K562 (cell line): ENCODE measurements around the gene EFHC1. TPM values are rescaled to one million over a fixed set of nuclear protein-coding genes. Genes with fewer than 3 reads are reported as not detected.

ENCODE experiments used
- BHLHE40 ChIP-seq: IDR thresholded peaks from 2 replicates; pipeline ENCODE4 v1.6.1; 2011; ENCODE audit warnings: low read length, improper control_type of control experiment
- CSDE1 ChIP-seq, 2 experiments: fragments of 450-650 bp; IDR thresholded peaks; 2 replicates each; pipeline ENCODE4 v1.6.1; 2016; ENCODE audit warnings: mild to moderate bottlenecking in 1 of 2
- FOXA3 ChIP-seq, 2 experiments: fragments of 450-650 bp in 1 of 2; sonication (generic) in 1 of 2; formaldehyde crosslinking; IDR thresholded peaks in 1 of 2; conservative IDR thresholded peaks in 1 of 2; 2 replicates each; pipeline versions ENCODE4 v1.4.0 to v1.8.0; 2020 to 2022; ENCODE audit warnings: mild to moderate bottlenecking in 2 of 2, missing genetic modification reagents in 1 of 2
- HEY1 ChIP-seq: fragments of 250-450 bp; sonication (Bioruptor Pico); IDR thresholded peaks from 2 replicates; pipeline ENCODE4 v1.5.0; 2020; ENCODE audit warnings: mild to moderate bottlenecking, moderate library complexity, borderline replicate concordance
- MEF2A ChIP-seq: IDR thresholded peaks from 2 replicates; pipeline ENCODE4 v1.6.1; 2011; ENCODE audit warnings: low read depth, mild to moderate bottlenecking, low read length, moderate library complexity; ENCODE audit not compliant: control insufficient read depth
- PHF20 ChIP-seq: fragments of 450-650 bp; IDR thresholded peaks from 2 replicates; pipeline ENCODE4 v1.6.1; 2018; ENCODE audit not compliant: partially characterized antibody
- SMAD2 ChIP-seq: fragments of 150-350 bp; IDR thresholded peaks from 2 replicates; pipeline ENCODE4 v1.6.1; 2014; ENCODE audit warnings: low read depth, mild to moderate bottlenecking, low read length
- ZC3H4 ChIP-seq: sonication (generic); formaldehyde crosslinking; IDR thresholded peaks from 2 replicates; pipeline ENCODE4 v1.9.0; 2021; ENCODE audit warnings: missing genetic modification reagents, borderline replicate concordance
- ZNF764 ChIP-seq: fragments of 250-450 bp; sonication (Bioruptor Pico); IDR thresholded peaks from 2 replicates; pipeline ENCODE4 v1.4.0; 2020; ENCODE audit warnings: low read depth, mild to moderate bottlenecking, moderate library complexity
- polyA plus RNA-seq, 8 experiments: library from polyadenylated mRNA; depleted of rRNA in 4 of 8; stranded (reverse) in 5 of 8; unstranded in 3 of 8; fragments of >200 nt; fragmentation: Nextera tagmentation in 2 of 8; fragmentation: Illumina TruSeq in 1 of 8; extraction: Ambion mirVana in 2 of 8; extraction: Trizol in 1 of 8; gene quantifications; 2 replicates each; pipeline versions ENCODE4 v1.2.1 to v1.2.3, GENCODE V29; 2011 to 2014; ENCODE audit warnings: inconsistent platforms in 1 of 8, missing spikeins in 1 of 8
- total RNA-seq, 7 experiments: library from RNA; depleted of rRNA in 6 of 7; stranded (reverse); fragments of >200 nt in 6 of 7; fragmentation: Illumina TruSeq in 2 of 7; extraction: Trizol in 2 of 7; gene quantifications; 2 replicates each; pipeline versions ENCODE4 v1.2.1 to v1.2.3, GENCODE V29; 2011 to 2021; ENCODE audit warnings: low replicate concordance in 1 of 7
- TF ChIP-seq, protein P1 (sequence below), 2 experiments: fragments of 250-450 bp in 1 of 2; fragments of 450-650 bp in 1 of 2; sonication (Bioruptor Pico) in 1 of 2; IDR thresholded peaks; 2 replicates each; pipeline versions ENCODE4 v1.6.1 to v1.8.0; 2016 to 2021; ENCODE audit warnings: mild to moderate bottlenecking in 2 of 2, moderate library complexity in 2 of 2, missing compliant biosample characterization in 1 of 2, missing genetic modification characterization in 1 of 2
- TF ChIP-seq, protein P2 (sequence below): sonication (generic); formaldehyde crosslinking; IDR thresholded peaks from 2 replicates; pipeline ENCODE4 v1.8.1; 2023; ENCODE audit warnings: mild to moderate bottlenecking, missing genetic modification reagents
- TF ChIP-seq, protein P3 (sequence below): sonication (generic); formaldehyde crosslinking; IDR thresholded peaks from 2 replicates; pipeline ENCODE4 v1.8.0; 2023; ENCODE audit warnings: missing genetic modification reagents, mild to moderate bottlenecking, borderline replicate concordance
- TF ChIP-seq, protein P4 (sequence below): fragments of 250-450 bp; sonication (Bioruptor Pico); IDR thresholded peaks from 2 replicates; pipeline ENCODE4 v1.8.0; 2021; ENCODE audit warnings: mild to moderate bottlenecking, moderate library complexity

Gene EFHC1
- total and polyA plus RNA-seq, 9 of the 15 experiments (the other 6 are each of a cell fraction or from before 2014, with no cell fraction given) = 9.5 to 31.0 (median 14.9) TPM

DNA sequence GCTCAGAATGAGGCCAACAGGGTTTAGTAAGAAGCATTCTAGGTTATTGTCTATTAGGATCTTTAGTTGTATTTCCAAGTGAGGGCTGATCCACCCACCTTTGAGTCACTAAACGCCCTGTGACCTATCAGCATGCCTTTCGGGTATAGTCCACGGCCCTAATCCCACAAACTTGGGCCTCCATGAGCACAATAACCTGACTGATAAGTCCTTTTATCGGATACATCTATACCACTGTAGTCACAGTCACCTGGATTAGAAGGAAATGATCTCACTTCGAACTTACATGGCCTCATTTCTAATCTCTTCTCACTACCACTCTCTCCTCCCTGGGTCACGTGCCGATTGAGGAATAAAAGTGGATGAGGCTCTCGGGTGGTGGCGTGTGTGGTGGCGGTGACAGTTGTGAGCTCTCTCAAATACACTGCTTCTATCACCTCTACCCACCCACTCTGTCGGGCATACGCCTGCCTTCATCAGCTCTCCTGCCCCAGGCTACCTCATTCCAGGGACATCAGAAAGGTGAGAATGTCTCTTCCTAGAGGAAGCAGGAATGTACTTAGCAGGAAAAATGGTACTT lies 91.5 kb downstream of the EFHC1 start (continued):
- TF ChIP-seq, protein P1, sequence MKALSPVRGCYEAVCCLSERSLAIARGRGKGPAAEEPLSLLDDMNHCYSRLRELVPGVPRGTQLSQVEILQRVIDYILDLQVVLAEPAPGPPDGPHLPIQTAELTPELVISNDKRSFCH (CRISPR knock-in tag; IDR thresholded peaks at IDR 0.05) = no peak
- TF ChIP-seq, protein P1 (tag; IDR thresholded peaks at IDR 0.05) = peak; percentile 21; the same call in 1 of the 2 replicates
- TF ChIP-seq MEF2A (no peak), SMAD2 (no peak), FOXA3 (CRISPR knock-in tag; conservative IDR thresholded peaks at IDR 0.05 in 1 of 2, IDR thresholded peaks at IDR 0.05 in 1 of 2) (no peak), BHLHE40 (peak; percentile 91), CSDE1 (IDR thresholded peaks at IDR 0.05) (no peak), HEY1 (CRISPR knock-in tag) (no peak), ZC3H4 (CRISPR knock-in tag) (no peak), ZNF764 (CRISPR knock-in tag) (no peak), PHF20 (no peak)
- TF ChIP-seq, protein P2, sequence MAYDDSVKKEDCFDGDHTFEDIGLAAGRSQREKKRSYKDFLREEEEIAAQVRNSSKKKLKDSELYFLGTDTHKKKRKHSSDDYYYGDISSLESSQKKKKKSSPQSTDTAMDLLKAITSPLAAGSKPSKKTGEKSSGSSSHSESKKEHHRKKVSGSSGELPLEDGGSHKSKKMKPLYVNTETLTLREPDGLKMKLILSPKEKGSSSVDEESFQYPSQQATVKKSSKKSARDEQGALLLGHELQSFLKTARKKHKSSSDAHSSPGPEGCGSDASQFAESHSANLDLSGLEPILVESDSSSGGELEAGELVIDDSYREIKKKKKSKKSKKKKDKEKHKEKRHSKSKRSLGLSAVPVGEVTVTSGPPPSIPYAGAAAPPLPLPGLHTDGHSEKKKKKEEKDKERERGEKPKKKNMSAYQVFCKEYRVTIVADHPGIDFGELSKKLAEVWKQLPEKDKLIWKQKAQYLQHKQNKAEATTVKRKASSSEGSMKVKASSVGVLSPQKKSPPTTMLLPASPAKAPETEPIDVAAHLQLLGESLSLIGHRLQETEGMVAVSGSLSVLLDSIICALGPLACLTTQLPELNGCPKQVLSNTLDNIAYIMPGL (CRISPR knock-in tag) = no peak
- TF ChIP-seq, protein P3, sequence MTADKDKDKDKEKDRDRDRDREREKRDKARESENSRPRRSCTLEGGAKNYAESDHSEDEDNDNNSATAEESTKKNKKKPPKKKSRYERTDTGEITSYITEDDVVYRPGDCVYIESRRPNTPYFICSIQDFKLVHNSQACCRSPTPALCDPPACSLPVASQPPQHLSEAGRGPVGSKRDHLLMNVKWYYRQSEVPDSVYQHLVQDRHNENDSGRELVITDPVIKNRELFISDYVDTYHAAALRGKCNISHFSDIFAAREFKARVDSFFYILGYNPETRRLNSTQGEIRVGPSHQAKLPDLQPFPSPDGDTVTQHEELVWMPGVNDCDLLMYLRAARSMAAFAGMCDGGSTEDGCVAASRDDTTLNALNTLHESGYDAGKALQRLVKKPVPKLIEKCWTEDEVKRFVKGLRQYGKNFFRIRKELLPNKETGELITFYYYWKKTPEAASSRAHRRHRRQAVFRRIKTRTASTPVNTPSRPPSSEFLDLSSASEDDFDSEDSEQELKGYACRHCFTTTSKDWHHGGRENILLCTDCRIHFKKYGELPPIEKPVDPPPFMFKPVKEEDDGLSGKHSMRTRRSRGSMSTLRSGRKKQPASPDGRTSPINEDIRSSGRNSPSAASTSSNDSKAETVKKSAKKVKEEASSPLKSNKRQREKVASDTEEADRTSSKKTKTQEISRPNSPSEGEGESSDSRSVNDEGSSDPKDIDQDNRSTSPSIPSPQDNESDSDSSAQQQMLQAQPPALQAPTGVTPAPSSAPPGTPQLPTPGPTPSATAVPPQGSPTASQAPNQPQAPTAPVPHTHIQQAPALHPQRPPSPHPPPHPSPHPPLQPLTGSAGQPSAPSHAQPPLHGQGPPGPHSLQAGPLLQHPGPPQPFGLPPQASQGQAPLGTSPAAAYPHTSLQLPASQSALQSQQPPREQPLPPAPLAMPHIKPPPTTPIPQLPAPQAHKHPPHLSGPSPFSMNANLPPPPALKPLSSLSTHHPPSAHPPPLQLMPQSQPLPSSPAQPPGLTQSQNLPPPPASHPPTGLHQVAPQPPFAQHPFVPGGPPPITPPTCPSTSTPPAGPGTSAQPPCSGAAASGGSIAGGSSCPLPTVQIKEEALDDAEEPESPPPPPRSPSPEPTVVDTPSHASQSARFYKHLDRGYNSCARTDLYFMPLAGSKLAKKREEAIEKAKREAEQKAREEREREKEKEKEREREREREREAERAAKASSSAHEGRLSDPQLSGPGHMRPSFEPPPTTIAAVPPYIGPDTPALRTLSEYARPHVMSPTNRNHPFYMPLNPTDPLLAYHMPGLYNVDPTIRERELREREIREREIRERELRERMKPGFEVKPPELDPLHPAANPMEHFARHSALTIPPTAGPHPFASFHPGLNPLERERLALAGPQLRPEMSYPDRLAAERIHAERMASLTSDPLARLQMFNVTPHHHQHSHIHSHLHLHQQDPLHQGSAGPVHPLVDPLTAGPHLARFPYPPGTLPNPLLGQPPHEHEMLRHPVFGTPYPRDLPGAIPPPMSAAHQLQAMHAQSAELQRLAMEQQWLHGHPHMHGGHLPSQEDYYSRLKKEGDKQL (CRISPR knock-in tag) = no peak
- TF ChIP-seq, protein P4, sequence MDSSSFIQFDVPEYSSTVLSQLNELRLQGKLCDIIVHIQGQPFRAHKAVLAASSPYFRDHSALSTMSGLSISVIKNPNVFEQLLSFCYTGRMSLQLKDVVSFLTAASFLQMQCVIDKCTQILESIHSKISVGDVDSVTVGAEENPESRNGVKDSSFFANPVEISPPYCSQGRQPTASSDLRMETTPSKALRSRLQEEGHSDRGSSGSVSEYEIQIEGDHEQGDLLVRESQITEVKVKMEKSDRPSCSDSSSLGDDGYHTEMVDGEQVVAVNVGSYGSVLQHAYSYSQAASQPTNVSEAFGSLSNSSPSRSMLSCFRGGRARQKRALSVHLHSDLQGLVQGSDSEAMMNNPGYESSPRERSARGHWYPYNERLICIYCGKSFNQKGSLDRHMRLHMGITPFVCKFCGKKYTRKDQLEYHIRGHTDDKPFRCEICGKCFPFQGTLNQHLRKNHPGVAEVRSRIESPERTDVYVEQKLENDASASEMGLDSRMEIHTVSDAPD (CRISPR knock-in tag) = no peak
